ENCODE results near the gene PEDS1. TPM values are rescaled to one million over a fixed set of nuclear protein-coding genes. Genes with fewer than 3 reads are reported as not detected.
"Not testable (repeated sequence)": the region's sequence is repeated elsewhere in the genome, so short reads cannot be mapped to it uniquely, and the experiment has no call there.

The PEDS1 gene
- total RNA-seq, 2 experiments from 2014 or later: 16.0 to 17.3 TPM

GRCh38 chr20:50136822-50137599, 16.5 kb downstream of the PEDS1 start:
- no peak for TF ChIP-seq CTCF (IDR thresholded peaks at IDR 0.05)
- Mint-ChIP-seq H3K27me3 (no peaks in the 10 kb centered on the region), H3K36me3 (ENCODE audit: low read depth) (peaks cover 29% of the 10 kb centered on the region), H3K4me1 (ENCODE audit: low read depth) (peaks cover 24% of the 10 kb centered on the region), H3K4me3 (no peak overlapping the region), H3K27ac (peak overlapping the region; percentile 49), H3K9me3 (no peaks in the 10 kb centered on the region)
- intact Hi-C loops (cut with micrococcal nuclease): no loop called here
- ChIA-PET POLR2A (no interaction called here), CTCF (no interaction called here)
- peak; percentile 35 for DNase-seq
- ATAC-seq: peak; percentile 37

GRCh38 chr20:50135157-50135556, 18.4 kb downstream of the PEDS1 start:
- H3K27ac Mint-ChIP-seq; ATAC-seq; DNase-seq; H3K27me3 Mint-ChIP-seq; H3K4me3 Mint-ChIP-seq; H3K9me3 Mint-ChIP-seq; intact Hi-C loops (cut with micrococcal nuclease): not testable (repeated sequence)
- H3K4me1 Mint-ChIP-seq (ENCODE audit: low read depth): peaks cover 17% of the 10 kb centered on the region
- ChIA-PET CTCF (interaction anchor here (1.4 to 3.3 kb wide), 6 partner anchors 9 to 44 kb away, joined by 3 to 15 read pairs (median 8); partner anchors contain the start of gene PEDS1), POLR2A (interaction anchor here (0.6 to 1.5 kb wide), 2 partner anchors 17 to 44 kb away, joined by 3 read pairs; no protein-coding TSS in a partner anchor)
- peaks cover 27% of the 10 kb centered on the region for H3K36me3 Mint-ChIP-seq (ENCODE audit: low read depth)

DNA sequence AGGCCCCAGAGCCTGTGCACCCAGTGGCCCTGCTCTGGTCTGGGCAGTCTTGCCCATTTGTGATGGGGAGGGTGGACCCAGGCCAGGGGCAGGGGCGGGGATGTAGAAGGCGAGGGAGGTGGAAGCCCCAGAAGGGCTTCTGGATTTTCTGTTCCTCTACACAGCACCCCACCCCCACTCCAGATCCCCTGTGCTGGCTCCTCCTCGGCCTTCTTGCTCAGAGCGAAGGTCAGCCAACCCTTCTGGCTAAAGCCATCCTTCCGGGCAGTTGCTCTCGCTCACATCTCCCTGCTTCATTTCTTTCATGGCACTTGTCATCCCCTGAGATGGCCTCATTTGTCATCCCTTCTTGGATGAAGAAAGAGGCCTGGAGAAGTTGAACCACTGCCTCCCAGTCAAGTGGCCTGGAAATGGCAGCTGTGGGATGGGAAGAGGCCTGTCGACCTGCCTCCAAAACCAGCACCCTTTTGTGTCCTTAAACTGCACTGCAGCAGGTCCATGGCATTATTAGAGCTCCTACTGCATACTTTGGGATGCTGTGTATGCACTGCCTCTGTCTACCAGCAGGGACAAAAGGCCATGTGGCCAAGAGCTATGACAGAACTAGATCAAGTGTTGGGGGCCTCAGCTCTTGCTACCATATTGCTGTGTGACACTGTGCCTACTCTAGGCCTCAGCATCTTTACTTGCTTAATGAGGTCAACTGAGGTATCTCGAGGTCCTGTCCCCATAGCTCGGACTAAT, 19.9 kb downstream of the PEDS1 start:
- peak; percentile 19 for TF ChIP-seq CTCF (IDR thresholded peaks at IDR 0.05)
- POLR2A ChIA-PET: interaction anchor here (0.8 to 1.5 kb wide), 2 partner anchors 17 to 42 kb away, joined by 3 read pairs; no protein-coding TSS in a partner anchor
- ATAC-seq (peak; percentile 50), DNase-seq (no peak)
- H3K27ac Mint-ChIP-seq: no peak overlapping the region
- intact Hi-C loops (cut with micrococcal nuclease): no loop called here
- peaks cover 23% of the 10 kb centered on the region for H3K36me3 Mint-ChIP-seq (ENCODE audit: low read depth)
- CTCF ChIA-PET: interaction anchor here (0.9 to 3.3 kb wide), 12 partner anchors 10 to 155 kb away, joined by 3 to 15 read pairs (median 4); partner anchors contain the start of gene PEDS1
- no peaks in the 10 kb centered on the region for H3K9me3 Mint-ChIP-seq
- no peaks in the 10 kb centered on the region for H3K27me3 Mint-ChIP-seq
- no peak overlapping the region for H3K4me3 Mint-ChIP-seq
- H3K4me1 Mint-ChIP-seq (ENCODE audit: low read depth): peaks cover 12% of the 10 kb centered on the region

DNA sequence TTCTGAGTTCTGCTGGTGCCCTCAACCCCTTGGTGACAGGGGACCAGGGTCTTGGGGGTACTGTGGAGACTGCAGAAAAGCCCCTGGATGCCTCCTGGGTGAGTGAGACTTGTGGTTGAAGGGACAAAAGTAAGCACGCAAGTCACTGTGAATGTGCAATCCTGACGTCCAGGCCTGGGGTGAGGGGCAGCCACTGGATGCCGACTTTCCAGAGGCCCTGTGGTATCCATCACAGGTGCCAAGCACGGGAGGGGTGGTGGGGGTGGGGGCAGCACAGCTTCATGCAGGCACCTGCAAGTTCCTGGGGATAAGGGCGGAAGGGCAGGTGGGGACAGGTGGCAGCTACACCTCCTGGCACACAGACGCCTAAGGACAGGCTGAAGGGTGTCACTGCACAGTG, 20.5 kb downstream of the PEDS1 start:
- peaks cover 12% of the 10 kb centered on the region for H3K4me1 Mint-ChIP-seq (ENCODE audit: low read depth)
- no peaks in the 10 kb centered on the region for H3K27me3 Mint-ChIP-seq
- peaks cover 23% of the 10 kb centered on the region for H3K36me3 Mint-ChIP-seq (ENCODE audit: low read depth)
- TF ChIP-seq CTCF (IDR thresholded peaks at IDR 0.05): no peak
- no peaks in the 10 kb centered on the region for H3K9me3 Mint-ChIP-seq
- ChIA-PET CTCF (interaction anchor here (2.5 to 3.3 kb wide), 3 partner anchors 11 to 36 kb away, joined by 9 to 15 read pairs (median 12); no protein-coding TSS in a partner anchor), POLR2A (no interaction called here)
- intact Hi-C loops (cut with micrococcal nuclease): no loop called here
- no peak for ATAC-seq
- DNase-seq: no peak
- no peak overlapping the region for H3K4me3 Mint-ChIP-seq
- H3K27ac Mint-ChIP-seq: no peak overlapping the region

DNA sequence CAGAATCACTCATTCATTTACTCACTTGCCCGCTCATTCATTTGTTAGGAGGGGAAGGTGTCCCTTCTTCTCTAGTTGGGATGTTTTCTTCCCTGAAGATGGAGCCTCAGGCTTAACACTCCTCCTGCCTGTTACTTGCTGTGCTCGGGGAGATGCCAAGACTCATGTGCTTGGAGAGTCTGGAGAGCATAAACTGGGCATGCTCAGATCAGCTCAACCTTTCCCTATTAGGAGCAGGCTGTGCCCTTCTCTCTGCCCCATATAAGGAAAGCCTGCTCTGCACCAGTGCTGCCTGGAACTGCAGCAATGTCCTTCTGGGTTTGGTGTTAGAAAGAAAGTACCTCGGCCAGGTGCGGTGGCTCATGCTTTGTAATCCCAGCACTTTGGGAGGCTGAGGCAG, 22.5 kb downstream of the PEDS1 start:
- DNase-seq: no peak
- ChIA-PET POLR2A (no interaction called here), CTCF (interaction anchor here (0.7 to 1.6 kb wide), 2 partner anchors 11 to 15 kb away, joined by 3 to 4 read pairs; no protein-coding TSS in a partner anchor)
- no peak overlapping the region for H3K27ac Mint-ChIP-seq
- no peaks in the 10 kb centered on the region for H3K27me3 Mint-ChIP-seq
- no peak for TF ChIP-seq CTCF (IDR thresholded peaks at IDR 0.05)
- H3K4me3 Mint-ChIP-seq: no peak overlapping the region
- ATAC-seq: no peak
- peaks cover 26% of the 10 kb centered on the region for H3K36me3 Mint-ChIP-seq (ENCODE audit: low read depth)
- intact Hi-C loops (cut with micrococcal nuclease): no loop called here
- no peaks in the 10 kb centered on the region for H3K4me1 Mint-ChIP-seq (ENCODE audit: low read depth)
- no peaks in the 10 kb centered on the region for H3K9me3 Mint-ChIP-seq
